Measurements from ENCODE around the gene TRIO.

DNA sequence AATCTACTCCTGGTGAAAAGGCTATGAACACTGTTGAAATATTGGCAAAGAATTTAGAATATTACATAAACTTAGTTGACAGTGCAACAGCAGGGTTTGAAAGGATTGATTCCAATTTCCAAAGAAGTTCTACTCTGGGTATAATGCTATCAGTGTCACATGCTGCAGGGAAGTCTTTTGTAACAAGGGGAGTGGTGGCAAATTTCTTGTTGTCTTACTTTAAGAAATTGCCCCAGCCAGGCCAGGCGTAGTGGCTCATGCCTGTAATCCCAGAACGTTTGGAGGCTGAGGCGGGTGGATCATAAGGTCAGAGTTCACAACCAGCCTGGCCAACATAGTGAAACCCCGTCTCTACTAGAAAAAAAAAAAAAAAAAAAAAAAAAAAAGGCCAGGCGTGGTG, 352.2 kb downstream of the TRIO start:
- TF ChIP-seq, protein P1, sequence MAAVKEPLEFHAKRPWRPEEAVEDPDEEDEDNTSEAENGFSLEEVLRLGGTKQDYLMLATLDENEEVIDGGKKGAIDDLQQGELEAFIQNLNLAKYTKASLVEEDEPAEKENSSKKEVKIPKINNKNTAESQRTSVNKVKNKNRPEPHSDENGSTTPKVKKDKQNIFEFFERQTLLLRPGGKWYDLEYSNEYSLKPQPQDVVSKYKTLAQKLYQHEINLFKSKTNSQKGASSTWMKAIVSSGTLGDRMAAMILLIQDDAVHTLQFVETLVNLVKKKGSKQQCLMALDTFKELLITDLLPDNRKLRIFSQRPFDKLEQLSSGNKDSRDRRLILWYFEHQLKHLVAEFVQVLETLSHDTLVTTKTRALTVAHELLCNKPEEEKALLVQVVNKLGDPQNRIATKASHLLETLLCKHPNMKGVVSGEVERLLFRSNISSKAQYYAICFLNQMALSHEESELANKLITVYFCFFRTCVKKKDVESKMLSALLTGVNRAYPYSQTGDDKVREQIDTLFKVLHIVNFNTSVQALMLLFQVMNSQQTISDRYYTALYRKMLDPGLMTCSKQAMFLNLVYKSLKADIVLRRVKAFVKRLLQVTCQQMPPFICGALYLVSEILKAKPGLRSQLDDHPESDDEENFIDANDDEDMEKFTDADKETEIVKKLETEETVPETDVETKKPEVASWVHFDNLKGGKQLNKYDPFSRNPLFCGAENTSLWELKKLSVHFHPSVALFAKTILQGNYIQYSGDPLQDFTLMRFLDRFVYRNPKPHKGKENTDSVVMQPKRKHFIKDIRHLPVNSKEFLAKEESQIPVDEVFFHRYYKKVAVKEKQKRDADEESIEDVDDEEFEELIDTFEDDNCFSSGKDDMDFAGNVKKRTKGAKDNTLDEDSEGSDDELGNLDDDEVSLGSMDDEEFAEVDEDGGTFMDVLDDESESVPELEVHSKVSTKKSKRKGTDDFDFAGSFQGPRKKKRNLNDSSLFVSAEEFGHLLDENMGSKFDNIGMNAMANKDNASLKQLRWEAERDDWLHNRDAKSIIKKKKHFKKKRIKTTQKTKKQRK (IDR thresholded peaks at IDR 0.05; ENCODE audit: low read depth, low read length) = no peak
- TF ChIP-seq, protein P2, sequence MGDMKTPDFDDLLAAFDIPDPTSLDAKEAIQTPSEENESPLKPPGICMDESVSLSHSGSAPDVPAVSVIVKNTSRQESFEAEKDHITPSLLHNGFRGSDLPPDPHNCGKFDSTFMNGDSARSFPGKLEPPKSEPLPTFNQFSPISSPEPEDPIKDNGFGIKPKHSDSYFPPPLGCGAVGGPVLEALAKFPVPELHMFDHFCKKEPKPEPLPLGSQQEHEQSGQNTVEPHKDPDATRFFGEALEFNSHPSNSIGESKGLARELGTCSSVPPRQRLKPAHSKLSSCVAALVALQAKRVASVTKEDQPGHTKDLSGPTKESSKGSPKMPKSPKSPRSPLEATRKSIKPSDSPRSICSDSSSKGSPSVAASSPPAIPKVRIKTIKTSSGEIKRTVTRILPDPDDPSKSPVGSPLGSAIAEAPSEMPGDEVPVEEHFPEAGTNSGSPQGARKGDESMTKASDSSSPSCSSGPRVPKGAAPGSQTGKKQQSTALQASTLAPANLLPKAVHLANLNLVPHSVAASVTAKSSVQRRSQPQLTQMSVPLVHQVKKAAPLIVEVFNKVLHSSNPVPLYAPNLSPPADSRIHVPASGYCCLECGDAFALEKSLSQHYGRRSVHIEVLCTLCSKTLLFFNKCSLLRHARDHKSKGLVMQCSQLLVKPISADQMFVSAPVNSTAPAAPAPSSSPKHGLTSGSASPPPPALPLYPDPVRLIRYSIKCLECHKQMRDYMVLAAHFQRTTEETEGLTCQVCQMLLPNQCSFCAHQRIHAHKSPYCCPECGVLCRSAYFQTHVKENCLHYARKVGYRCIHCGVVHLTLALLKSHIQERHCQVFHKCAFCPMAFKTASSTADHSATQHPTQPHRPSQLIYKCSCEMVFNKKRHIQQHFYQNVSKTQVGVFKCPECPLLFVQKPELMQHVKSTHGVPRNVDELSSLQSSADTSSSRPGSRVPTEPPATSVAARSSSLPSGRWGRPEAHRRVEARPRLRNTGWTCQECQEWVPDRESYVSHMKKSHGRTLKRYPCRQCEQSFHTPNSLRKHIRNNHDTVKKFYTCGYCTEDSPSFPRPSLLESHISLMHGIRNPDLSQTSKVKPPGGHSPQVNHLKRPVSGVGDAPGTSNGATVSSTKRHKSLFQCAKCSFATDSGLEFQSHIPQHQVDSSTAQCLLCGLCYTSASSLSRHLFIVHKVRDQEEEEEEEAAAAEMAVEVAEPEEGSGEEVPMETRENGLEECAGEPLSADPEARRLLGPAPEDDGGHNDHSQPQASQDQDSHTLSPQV (IDR thresholded peaks at IDR 0.05) = no peak
- no peak for TF ChIP-seq SP1 (IDR thresholded peaks at IDR 0.05; ENCODE audit: low read depth, low read length)
- no peak for TF ChIP-seq EP300 (IDR thresholded peaks at IDR 0.05; ENCODE audit: borderline replicate concordance in 1 of 2, control insufficient read depth in 1 of 2, low read depth in 2 of 2, low read length in 2 of 2)
- TF ChIP-seq, protein P3, sequence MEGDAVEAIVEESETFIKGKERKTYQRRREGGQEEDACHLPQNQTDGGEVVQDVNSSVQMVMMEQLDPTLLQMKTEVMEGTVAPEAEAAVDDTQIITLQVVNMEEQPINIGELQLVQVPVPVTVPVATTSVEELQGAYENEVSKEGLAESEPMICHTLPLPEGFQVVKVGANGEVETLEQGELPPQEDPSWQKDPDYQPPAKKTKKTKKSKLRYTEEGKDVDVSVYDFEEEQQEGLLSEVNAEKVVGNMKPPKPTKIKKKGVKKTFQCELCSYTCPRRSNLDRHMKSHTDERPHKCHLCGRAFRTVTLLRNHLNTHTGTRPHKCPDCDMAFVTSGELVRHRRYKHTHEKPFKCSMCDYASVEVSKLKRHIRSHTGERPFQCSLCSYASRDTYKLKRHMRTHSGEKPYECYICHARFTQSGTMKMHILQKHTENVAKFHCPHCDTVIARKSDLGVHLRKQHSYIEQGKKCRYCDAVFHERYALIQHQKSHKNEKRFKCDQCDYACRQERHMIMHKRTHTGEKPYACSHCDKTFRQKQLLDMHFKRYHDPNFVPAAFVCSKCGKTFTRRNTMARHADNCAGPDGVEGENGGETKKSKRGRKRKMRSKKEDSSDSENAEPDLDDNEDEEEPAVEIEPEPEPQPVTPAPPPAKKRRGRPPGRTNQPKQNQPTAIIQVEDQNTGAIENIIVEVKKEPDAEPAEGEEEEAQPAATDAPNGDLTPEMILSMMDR (IDR thresholded peaks at IDR 0.05 in 2 of 3, conservative IDR thresholded peaks at IDR 0.05 in 1 of 3; ENCODE audit: control insufficient read depth in 2 of 3, extremely low read depth in 1 of 3, insufficient read depth in 1 of 3, low read depth in 3 of 3, low read length in 3 of 3) = no peak
- TF ChIP-seq POLR2AphosphoS5 (IDR thresholded peaks at IDR 0.05; ENCODE audit: low read length) = no peak
- no peak for TF ChIP-seq TAF1 (IDR thresholded peaks at IDR 0.05; ENCODE audit: borderline replicate concordance, low read depth, low read length)
- TF ChIP-seq, protein P4, sequence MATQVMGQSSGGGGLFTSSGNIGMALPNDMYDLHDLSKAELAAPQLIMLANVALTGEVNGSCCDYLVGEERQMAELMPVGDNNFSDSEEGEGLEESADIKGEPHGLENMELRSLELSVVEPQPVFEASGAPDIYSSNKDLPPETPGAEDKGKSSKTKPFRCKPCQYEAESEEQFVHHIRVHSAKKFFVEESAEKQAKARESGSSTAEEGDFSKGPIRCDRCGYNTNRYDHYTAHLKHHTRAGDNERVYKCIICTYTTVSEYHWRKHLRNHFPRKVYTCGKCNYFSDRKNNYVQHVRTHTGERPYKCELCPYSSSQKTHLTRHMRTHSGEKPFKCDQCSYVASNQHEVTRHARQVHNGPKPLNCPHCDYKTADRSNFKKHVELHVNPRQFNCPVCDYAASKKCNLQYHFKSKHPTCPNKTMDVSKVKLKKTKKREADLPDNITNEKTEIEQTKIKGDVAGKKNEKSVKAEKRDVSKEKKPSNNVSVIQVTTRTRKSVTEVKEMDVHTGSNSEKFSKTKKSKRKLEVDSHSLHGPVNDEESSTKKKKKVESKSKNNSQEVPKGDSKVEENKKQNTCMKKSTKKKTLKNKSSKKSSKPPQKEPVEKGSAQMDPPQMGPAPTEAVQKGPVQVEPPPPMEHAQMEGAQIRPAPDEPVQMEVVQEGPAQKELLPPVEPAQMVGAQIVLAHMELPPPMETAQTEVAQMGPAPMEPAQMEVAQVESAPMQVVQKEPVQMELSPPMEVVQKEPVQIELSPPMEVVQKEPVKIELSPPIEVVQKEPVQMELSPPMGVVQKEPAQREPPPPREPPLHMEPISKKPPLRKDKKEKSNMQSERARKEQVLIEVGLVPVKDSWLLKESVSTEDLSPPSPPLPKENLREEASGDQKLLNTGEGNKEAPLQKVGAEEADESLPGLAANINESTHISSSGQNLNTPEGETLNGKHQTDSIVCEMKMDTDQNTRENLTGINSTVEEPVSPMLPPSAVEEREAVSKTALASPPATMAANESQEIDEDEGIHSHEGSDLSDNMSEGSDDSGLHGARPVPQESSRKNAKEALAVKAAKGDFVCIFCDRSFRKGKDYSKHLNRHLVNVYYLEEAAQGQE (IDR thresholded peaks at IDR 0.05; ENCODE audit: low read depth, low read length) = no peak
- no peak for TF ChIP-seq EZH2 (IDR thresholded peaks at IDR 0.05; ENCODE audit: borderline replicate concordance, control insufficient read depth, low read depth, low read length)
- TF ChIP-seq, protein P5, sequence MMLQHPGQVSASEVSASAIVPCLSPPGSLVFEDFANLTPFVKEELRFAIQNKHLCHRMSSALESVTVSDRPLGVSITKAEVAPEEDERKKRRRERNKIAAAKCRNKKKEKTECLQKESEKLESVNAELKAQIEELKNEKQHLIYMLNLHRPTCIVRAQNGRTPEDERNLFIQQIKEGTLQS (IDR thresholded peaks at IDR 0.05; ENCODE audit: borderline replicate concordance, extremely low read depth, low read depth, low read length) = no peak
- no peak for TF ChIP-seq RAD21 (IDR thresholded peaks at IDR 0.05; ENCODE audit: insufficient read depth, low read depth, low read length)
- TF ChIP-seq GABPA (IDR thresholded peaks at IDR 0.05; ENCODE audit: low read depth) = no peak
